Right renal pelvis (tissue), 4 donors: ENCODE results near the gene RBM38. TPM values are rescaled to one million over a fixed set of nuclear protein-coding genes. Genes with fewer than 3 reads are reported as not detected.

Experiments used
- DNase-seq, 4 donors: peaks; one replicate each; pipeline ENCODE4 v3.0.0-alpha.2; 2013; ENCODE audit warnings: low read depth in 4 of 4, low spot score in 3 of 4, missing footprints in 1 of 4
- polyA plus RNA-seq, 4 donors: library from polyadenylated mRNA; unstranded; fragments of 120-200 nt; gene quantifications; one replicate each; pipeline ENCODE4 v1.2.1, GENCODE V29; 2013; ENCODE audit not compliant: insufficient read length in 4 of 4

RBM38 gene
- polyA plus RNA-seq, 4 donors: 24.4 to 39.0 (median 29.5) TPM

DNA sequence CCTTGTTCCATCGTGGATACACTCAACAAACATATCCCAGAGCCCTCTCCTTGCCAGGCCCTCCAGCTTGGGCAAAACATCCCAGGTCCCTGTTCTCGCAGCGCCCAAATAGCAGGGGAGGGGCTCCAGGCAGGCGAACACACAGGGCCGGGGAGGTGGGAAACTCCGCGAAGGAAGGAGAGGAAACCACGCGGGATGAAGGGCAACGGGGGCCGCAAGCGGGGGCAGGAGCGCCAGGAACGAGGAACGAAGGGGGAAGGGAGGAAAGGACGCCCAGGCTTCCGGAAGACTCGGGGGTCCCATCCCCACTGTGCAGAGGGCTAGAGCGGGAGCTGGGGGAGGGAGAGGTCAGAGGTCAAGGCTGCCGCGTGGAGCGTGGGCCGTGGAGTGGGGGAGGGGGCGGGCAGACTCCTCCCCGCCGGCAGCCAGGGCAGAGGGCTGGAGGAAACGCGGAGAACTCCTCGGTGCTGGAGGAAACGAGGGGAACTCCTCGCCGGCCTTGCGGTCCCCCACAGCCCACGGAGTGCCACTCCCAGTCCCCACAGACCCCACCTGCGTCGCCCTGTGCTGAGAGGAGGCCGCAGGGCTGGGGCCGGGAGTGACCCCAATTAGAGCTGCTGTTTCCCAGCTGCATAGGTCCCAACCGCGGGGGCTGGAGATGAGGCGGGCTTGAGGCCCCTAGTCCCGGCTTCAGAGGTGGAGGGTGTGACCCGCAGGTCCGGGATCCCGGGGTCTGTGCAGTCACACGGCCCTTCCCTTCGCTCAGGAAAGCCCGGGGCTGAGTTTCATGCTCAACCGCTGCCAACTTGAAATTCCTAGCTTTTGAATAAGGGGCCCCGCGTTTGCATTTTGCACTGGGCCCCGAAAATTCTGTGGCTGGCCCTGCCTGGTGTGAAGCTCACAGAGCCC lies 1.2 kb upstream of the RBM38 start:
- no peak for DNase-seq

- no peak for DNase-seq
These were observed 474 bp downstream of the RBM38 start for GRCh38 chr20:57391439-57392301.

- DNase-seq: no peak
These were observed 1.5 kb downstream of the RBM38 start for GRCh38 chr20:57392512-57393271.

DNA sequence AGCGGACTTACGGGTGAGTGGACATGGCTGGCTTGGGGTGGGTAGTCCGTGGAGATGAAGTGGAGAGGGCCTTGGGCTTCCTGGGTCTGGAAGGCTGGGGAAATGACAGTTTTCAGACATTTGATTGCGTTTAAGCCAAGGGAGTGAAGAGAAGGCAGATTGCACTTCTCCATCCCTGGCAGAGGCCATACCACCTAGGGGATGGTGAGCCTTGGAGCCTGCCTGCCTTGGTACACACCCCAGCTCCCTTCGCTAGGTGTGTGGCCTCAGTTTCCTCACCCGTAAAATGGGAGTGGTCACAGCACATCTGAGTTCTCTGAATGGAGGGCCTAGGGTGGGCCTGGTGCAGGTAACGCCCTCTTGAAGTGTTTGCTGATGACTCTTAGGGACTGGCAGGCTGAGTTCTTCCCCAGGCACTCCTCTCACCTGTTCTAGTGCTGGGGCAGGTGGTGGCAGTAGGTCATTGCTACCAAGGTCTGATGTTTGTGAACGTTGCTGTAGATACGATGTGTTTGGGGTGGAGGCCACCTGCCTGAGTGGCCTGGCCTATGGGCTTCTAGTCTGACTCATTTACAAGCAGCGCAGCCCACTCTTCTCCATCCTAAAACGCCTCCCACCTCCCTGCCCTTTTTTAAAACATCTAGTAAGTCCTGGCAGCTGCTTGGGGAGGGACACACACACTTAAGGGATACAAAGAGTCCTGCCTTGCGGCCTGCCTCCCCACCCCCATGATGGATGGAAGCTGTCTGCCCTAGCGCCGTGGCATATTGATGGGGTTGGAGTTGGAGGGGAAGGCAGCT lies 2.3 kb downstream of the RBM38 start:
- no peak for DNase-seq

DNA sequence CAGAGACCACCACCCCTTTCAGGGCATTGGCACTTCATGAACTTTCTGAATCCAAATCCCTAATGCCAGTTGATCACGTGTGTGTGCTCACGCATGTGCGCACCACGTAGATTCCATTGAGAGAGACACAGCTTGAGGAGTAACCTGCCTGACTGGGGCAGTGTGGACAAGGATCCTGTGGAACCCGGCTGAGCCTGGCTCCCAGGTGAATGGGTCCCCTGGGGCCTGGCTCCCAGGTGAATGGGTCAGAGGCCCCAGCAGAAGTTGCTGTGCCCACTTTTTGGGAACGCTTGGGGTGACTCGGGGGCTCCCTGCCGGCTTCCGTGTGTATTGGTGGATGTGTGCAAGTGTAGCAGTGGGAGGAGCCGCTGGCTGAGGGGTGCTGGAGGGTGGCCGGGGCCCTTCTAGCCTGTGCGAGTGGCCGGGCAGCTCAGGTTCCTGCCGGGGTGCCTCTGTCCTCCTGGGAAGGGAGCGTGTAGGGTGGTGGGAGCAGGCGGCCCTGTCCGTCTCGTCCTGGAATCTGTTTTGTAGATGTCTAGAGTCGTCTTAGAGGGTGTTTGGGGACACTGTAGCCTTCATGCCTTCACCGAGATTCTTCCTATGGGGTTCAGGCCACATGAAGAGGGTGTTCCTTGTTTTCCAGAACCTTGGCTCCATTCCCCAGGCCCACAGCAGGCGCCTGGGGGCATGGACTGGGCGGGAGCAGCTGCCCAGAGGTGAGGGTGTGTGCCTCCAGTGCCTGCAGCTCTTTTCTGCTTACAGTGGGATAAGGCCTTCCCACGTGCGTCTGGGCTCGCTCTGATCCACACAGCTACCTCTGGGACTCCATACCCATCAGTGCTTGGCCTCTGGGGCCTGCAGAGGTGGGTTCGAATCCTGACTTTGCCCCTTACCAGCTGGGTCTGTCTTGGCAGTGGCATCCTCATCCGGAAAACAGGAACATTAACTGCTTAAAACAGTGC lies 3.2 kb downstream of the RBM38 start:
- no peak for DNase-seq

DNA sequence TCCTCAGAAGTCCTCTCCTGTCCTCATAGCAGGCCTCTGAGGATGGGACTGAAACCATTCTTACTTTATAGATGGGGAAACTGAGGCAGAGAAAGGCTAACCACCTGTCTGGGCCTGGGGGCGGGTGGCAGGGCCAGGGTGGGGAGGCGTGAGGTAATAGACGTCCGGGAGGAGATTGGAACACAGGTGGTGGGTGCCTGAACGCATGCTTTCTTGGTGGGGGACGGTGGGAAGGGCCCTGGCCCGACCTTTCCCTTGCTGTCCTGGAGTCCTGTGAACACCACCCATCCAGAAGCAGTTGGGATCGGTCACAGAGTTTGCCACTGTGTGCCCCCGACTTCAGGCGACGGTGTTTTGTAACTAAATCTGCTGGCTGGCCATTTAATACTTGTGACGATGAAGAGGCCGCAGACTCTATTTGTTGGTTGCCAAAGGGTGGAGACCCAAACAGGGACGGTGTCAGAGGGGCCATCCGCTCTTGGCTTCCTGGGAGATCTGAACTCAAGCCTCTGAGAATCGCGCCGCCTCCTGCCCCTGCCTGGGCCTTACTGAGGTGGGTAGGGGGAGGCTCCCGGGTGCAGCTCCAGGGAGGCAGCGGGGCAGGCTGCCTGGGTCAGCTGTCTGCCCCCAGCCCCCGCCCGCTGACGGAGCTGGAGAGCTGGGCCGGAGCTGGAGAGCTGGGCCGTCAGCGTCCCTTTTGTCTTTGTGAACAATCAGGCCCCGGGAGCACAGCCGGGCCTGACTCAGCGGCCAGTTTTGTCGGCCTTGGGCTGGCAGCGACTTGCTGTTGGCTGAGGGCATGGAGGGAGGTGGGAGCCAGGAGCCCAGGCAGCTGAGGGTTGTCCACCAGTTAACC lies 4.1 kb downstream of the RBM38 start:
- DNase-seq: no peak

DNA sequence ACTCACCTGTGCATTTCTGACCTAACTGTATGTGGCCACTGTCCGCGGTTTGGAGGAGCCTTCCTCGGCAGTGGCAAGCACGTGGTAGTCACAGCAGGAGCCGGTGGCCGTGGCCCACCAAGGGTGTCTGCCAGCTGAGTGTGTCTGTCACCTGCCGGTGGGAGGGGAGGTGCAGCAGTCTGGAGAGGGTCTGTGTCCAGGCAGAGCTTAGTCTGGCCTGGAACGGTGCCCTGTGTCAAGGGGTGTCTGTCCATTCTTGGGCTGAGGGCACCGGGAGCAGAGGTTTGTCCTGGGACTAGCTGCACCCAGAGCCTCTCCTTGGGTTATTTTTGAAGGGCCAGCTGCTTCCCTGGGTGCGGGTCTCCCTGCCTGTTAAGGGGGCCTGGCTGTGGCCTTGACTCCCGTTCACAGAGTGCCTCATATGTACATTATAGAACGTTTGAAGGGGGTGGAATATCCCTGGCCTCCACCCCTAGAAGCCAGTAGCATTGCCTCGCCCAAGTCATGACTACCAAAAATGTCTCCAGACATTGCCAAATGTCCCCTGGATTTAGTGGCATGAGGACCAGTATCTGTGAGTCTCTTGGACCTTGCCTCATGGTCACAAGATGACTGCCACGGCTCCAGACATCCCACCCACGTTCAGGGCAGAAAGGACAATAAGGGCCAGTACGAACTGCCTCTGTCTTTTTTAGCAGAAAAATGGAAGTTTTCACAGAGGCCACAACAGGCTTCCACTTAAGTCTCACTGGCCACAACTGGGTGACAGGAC lies 5.2 kb downstream of the RBM38 start:
- no peak for DNase-seq

GRCh38 chr20:57396984-57397692 lies 5.9 kb downstream of the RBM38 start:
- DNase-seq: no peak

DNA sequence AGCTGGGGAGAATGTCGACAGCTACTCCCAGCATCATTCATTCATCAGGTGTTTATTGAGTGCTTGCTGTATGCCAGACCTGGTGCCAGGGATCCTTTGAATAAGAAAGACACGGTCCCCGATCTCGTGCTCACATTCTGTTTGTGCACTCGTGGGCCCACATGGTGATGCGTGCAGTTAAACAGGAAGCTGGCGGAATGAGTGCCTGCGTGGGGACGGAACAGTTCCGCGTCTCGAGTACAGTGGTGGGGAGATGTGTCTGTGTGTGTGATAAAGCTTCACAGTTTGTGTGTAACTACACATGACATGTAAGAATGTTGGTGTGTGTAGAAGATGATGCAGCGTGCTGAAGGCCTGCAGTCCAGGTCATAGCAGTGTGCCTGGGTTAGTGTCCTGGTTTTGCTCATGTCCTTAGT lies 6.5 kb downstream of the RBM38 start:
- no peak for DNase-seq

DNA sequence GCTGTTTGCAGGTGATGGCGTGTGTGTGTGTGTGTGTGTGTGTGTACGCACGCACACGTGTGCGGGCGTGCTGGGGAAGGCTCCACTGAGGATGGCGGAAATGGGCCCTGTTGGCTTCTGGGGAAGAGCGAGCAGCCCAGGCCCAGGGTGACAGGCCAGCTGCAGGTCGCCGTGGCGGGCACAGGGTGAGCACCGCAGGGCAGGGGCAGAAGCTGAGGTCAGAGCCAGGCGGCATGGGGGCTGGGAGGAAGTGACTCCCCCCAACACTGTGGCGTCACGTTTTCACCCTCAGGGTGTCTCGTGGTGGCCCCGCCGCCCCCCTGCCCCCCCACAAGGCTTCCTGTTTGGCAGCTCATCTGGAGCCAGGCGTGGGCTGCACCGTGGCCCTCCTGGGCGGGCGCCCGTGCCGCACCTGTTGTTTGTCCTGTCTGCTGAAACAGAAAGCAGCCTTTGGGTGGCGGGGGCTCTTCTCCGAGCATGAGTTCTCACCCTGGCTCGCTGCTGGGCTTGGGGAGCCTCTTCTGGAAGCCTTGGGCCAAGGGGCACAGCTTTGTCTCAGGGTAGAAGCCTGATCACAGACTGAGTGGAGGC lies 7.1 kb downstream of the RBM38 start:
- DNase-seq: no peak

- no peak for DNase-seq
These were observed 7.8 kb downstream of the RBM38 start for GRCh38 chr20:57398901-57399535.

GRCh38 chr20:57399587-57400155 lies 8.5 kb downstream of the RBM38 start:
- DNase-seq: no peak

DNA sequence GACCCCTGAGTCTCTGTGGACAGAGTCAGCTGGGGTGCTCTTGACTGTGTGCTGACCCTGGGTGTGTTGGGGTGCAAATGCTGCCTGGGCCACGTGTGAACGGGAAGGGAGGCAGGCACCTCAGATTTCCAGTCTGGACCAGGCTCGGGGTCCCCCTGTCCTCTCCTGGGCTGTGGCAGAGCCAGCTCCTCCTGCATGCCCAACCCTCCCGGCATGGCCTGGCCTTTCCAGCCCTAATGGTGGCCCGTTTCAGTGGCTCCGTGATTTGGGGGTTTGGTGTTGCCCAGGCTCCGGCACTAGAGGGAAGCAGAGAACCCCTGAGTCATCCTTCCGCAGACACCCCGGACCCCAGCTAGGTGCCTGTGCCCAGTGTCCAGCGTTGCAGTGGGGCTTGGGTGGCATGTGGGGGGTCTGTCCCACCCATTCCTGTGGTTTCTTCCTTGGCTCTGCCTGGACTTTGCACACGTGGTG lies 9.1 kb downstream of the RBM38 start:
- DNase-seq: no peak

DNA sequence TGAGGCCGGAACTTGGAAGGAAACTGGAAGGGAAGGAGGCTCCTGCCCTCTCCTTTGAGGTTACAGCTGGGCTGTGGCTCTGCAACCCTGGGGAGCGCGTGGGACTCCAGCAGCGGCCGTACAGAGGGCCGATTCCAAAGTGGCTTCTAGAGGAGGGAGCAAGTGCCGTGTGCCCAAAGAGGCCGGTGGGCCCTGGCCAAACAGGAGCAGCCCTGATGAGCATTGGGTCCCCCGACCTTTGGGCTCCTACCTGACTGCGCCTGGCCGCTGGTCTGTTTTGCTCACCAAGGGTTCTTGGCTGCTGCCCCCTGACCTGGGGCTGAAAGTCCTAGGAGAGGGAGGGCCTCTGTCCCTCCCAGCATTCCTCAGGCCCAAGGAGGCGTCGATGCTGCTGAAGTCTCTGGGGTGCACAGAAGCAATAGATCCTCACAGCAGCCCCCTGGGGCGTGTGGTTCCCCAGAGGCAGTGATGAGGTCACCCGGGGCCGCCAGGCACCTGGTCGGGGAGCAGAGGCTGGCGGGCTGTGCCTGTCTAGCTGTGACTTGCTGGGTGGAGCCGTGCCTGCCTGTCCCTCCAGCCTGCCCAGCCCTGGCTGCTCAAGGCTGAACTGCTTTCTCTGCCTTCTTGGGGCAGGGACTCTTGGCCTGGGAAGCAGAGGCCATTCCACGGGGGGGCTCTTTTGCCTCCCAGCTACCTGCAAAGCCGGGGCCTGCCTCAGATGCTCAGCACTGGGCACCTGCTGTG lies 9.8 kb downstream of the RBM38 start:
- DNase-seq: no peak

GRCh38 chr20:57401565-57401918 lies 10.3 kb downstream of the RBM38 start:
- no peak for DNase-seq
